Activated CD8-positive, alpha-beta memory T cell treated with anti-CD3 and anti-CD28 coated beads for 1 hour (primary cell): ENCODE measurements around the gene SLC7A4.

Source experiments
- DNase-seq, 2 donors: peaks; one replicate each; pipeline ENCODE4 v3.0.0-alpha.2; 2020; ENCODE audit warnings: low read depth in 1 of 2; ENCODE audit errors: extremely low read depth in 1 of 2

The SLC7A4 gene

GRCh38 chr22:21000207-21000986, 32.0 kb downstream of the SLC7A4 start:
- DNase-seq = no peak

- DNase-seq = no peak
These were observed 32.8 kb downstream of the SLC7A4 start for GRCh38 chr22:20999350-21000206.

- no peak for DNase-seq
These were observed 33.7 kb downstream of the SLC7A4 start for GRCh38 chr22:20998411-20999336.

- no peak for DNase-seq
These were observed 34.7 kb downstream of the SLC7A4 start for GRCh38 chr22:20997536-20998257.

GRCh38 chr22:20996598-20997535, 35.5 kb downstream of the SLC7A4 start:
- DNase-seq = no peak

GRCh38 chr22:20996031-20996410, 36.3 kb downstream of the SLC7A4 start:
- no peak for DNase-seq

GRCh38 chr22:20995329-20996030, 36.9 kb downstream of the SLC7A4 start:
- no peak for DNase-seq

GRCh38 chr22:20994902-20995241, 37.5 kb downstream of the SLC7A4 start:
- no peak for DNase-seq

GRCh38 chr22:20994128-20994901, 38.0 kb downstream of the SLC7A4 start:
- DNase-seq = no peak

GRCh38 chr22:20993304-20994127, 38.8 kb downstream of the SLC7A4 start:
- DNase-seq = no peak

GRCh38 chr22:20992456-20993303, 39.7 kb downstream of the SLC7A4 start:
- DNase-seq = no peak

GRCh38 chr22:20992056-20992442, 40.3 kb downstream of the SLC7A4 start:
- DNase-seq = no peak

GRCh38 chr22:20991252-20992055, 40.9 kb downstream of the SLC7A4 start:
- no peak for DNase-seq

GRCh38 chr22:20990184-20991180, 41.9 kb downstream of the SLC7A4 start:
- no peak for DNase-seq
